Astrocyte (in vitro differentiated cells and primary cell): Measurements from ENCODE around the gene KRT13. TPM values are rescaled to one million over a fixed set of nuclear protein-coding genes. Genes with fewer than 3 reads are reported as not detected.

Experiments used
- DNase-seq: peaks from one replicate; pipeline ENCODE4 v3.0.0-alpha.2; 2010; ENCODE audit warnings: low read depth
- FAIRE-seq: peaks from 2 replicates; lab custom pipeline; 2011; peaks lifted over from hg19 to GRCh38; lab: Jason Lieb, UNC
- H2AFZ ChIP-seq: 2 replicates; pipeline ENCODE4 v1.6.0; 2012; ENCODE audit warnings: low read depth, low read length, inconsistent platforms
- H3K27ac ChIP-seq: 2 replicates; pipeline ENCODE4 v1.5.1; 2011; ENCODE audit warnings: low read depth, low read length, inconsistent platforms
- H3K27me3 ChIP-seq: 2 replicates; pipeline ENCODE4 v1.6.0; 2011; ENCODE audit warnings: low read length, inconsistent platforms; ENCODE audit not compliant: insufficient read depth
- H3K36me3 ChIP-seq: 2 replicates; pipeline ENCODE4 v1.5.1; 2011; ENCODE audit warnings: low read length, inconsistent platforms; ENCODE audit not compliant: insufficient read depth
- H3K4me1 ChIP-seq: 2 replicates; pipeline ENCODE4 v1.5.1; 2011; ENCODE audit warnings: low read length, inconsistent platforms; ENCODE audit not compliant: insufficient read depth
- H3K4me2 ChIP-seq: 2 replicates; pipeline ENCODE4 v1.6.0; 2012; ENCODE audit warnings: low read length, inconsistent platforms
- H3K4me3 ChIP-seq: 2 replicates; pipeline ENCODE4 v1.5.1; 2011; ENCODE audit warnings: low read depth, mild to moderate bottlenecking, low read length, inconsistent platforms; ENCODE audit not compliant: insufficient read depth
- H3K79me2 ChIP-seq: 2 replicates; pipeline ENCODE4 v1.6.0; 2012; ENCODE audit warnings: mild to moderate bottlenecking, low read length, inconsistent platforms; ENCODE audit not compliant: insufficient read depth
- H3K9ac ChIP-seq: 2 replicates; pipeline ENCODE4 v1.6.0; 2012; ENCODE audit warnings: mild to moderate bottlenecking, low read length, inconsistent platforms
- H3K9me3 ChIP-seq: 2 replicates; pipeline ENCODE4 v1.5.1; 2012; ENCODE audit warnings: low read depth, mild to moderate bottlenecking, low read length, inconsistent platforms; ENCODE audit not compliant: insufficient read depth
- H4K20me1 ChIP-seq: 2 replicates; pipeline ENCODE4 v1.6.0; 2012; ENCODE audit warnings: low read length, inconsistent platforms; ENCODE audit not compliant: insufficient read depth
- H3K27ac Mint-ChIP-seq: one replicate; pipeline ENCODE4 v1.8.0; 2021; ENCODE audit warnings: mild to moderate bottlenecking, mixed read lengths; ENCODE audit not compliant: unreplicated experiment
- H3K27me3 Mint-ChIP-seq: one replicate; pipeline ENCODE4 v1.8.0; 2021; ENCODE audit warnings: low read depth, mixed read lengths; ENCODE audit not compliant: unreplicated experiment
- H3K36me3 Mint-ChIP-seq: one replicate; pipeline ENCODE4 v1.8.0; 2021; ENCODE audit warnings: low read depth, mixed read lengths; ENCODE audit not compliant: unreplicated experiment
- H3K4me1 Mint-ChIP-seq: one replicate; pipeline ENCODE4 v1.8.0; 2021; ENCODE audit warnings: low read depth, mixed read lengths; ENCODE audit not compliant: unreplicated experiment
- H3K4me3 Mint-ChIP-seq: one replicate; pipeline ENCODE4 v1.8.0; 2021; ENCODE audit warnings: mild to moderate bottlenecking, moderate library complexity, mixed read lengths; ENCODE audit not compliant: unreplicated experiment
- H3K9me3 Mint-ChIP-seq: one replicate; pipeline ENCODE4 v1.8.0; 2021; ENCODE audit warnings: mild to moderate bottlenecking, mixed read lengths; ENCODE audit not compliant: unreplicated experiment
- CTCF ChIP-seq: IDR thresholded peaks from 2 replicates; pipeline ENCODE4 v1.5.1; 2011; ENCODE audit warnings: low read depth, mild to moderate bottlenecking, inconsistent platforms, low read length, moderate library complexity; ENCODE audit not compliant: insufficient read depth
- EZH2 ChIP-seq: IDR thresholded peaks from 2 replicates; pipeline ENCODE4 v1.6.1; 2012; ENCODE audit warnings: mild to moderate bottlenecking, low read length, inconsistent platforms; ENCODE audit not compliant: insufficient read depth
- total RNA-seq: library from RNA; stranded (reverse); gene quantifications from 2 replicates; pipeline ENCODE4 v1.2.1, GENCODE V29; 2021

Gene KRT13
- total RNA-seq, 1 donor from 2014 or later, result not detected

- Histone ChIP-seq H3K9me3 (no peaks in the 10 kb centered on the region), H3K36me3 (no peaks in the 10 kb centered on the region), H2AFZ (no peak overlapping the region), H3K27ac (peak overlapping the region; percentile 41), H3K4me1 (peaks cover 36% of the 10 kb centered on the region), H3K27me3 (no peaks in the 10 kb centered on the region), H3K9ac (peak overlapping the region; percentile 38), H4K20me1 (no peaks in the 10 kb centered on the region), H3K4me3 (peak overlapping the region; percentile 37), H3K4me2 (peak overlapping the region; percentile 51), H3K79me2 (no peaks in the 10 kb centered on the region)
- no peak for DNase-seq
- no peak for TF ChIP-seq CTCF
- TF ChIP-seq EZH2, result no peak
- Mint-ChIP-seq H3K36me3 (no peaks in the 10 kb centered on the region), H3K27me3 (peaks cover 5% of the 10 kb centered on the region), H3K4me3 (no peak overlapping the region), H3K27ac (peak overlapping the region; percentile 34), H3K9me3 (peaks cover 2% of the 10 kb centered on the region), H3K4me1 (peaks cover 9% of the 10 kb centered on the region)
- no peak for FAIRE-seq
Measured at GRCh38 chr17:41520821-41521521, 15.6 kb upstream of the KRT13 start.

GRCh38 chr17:41519501-41520224 is 14.3 kb upstream of the KRT13 start:
- peaks cover 2% of the 10 kb centered on the region for H3K36me3 Mint-ChIP-seq
- FAIRE-seq (no peak), DNase-seq (no peak)
- peaks cover 7% of the 10 kb centered on the region for H3K27me3 Mint-ChIP-seq
- H3K36me3 ChIP-seq, result no peaks in the 10 kb centered on the region
- no peaks in the 10 kb centered on the region for H3K27me3 ChIP-seq
- no peaks in the 10 kb centered on the region for H4K20me1 ChIP-seq
- no peak overlapping the region for H3K4me2 ChIP-seq
- H3K4me3 ChIP-seq, result no peak overlapping the region
- no peaks in the 10 kb centered on the region for H3K79me2 ChIP-seq
- no peak overlapping the region for H3K27ac Mint-ChIP-seq
- TF ChIP-seq EZH2 (no peak), CTCF (no peak)
- H3K4me3 Mint-ChIP-seq, result no peak overlapping the region
- H2AFZ ChIP-seq, result no peak overlapping the region
- peaks cover 36% of the 10 kb centered on the region for H3K4me1 ChIP-seq
- no peak overlapping the region for H3K27ac ChIP-seq
- H3K9me3 ChIP-seq, result no peaks in the 10 kb centered on the region
- H3K9ac ChIP-seq, result no peak overlapping the region
- peaks cover 8% of the 10 kb centered on the region for H3K4me1 Mint-ChIP-seq
- H3K9me3 Mint-ChIP-seq, result peaks cover 2% of the 10 kb centered on the region
